SK-N-SH (cell line): ENCODE data around the gene CHD9.

Experiments
- CHD2 ChIP-seq: fragments of 150-350 bp; IDR thresholded peaks from 2 replicates; pipeline ENCODE4 v1.6.1; 2018; ENCODE audit warnings: low read length; ENCODE audit not compliant: partially characterized antibody
- CTCF ChIP-seq: fragments of 200-600 bp; sonication (generic); IDR thresholded peaks from 2 replicates; pipeline ENCODE4 v1.6.1; 2017; ENCODE audit warnings: antibody characterized with exemption, mild to moderate bottlenecking, moderate library complexity
- EP300 ChIP-seq, 2 experiments: IDR thresholded peaks; 2 replicates each; pipeline versions ENCODE4 v1.4.0 to v1.6.1; 2012; ENCODE audit warnings: borderline replicate concordance in 1 of 2, low read depth in 1 of 2, low read length in 1 of 2
- EZH2phosphoT487 ChIP-seq: fragments of 200-600 bp; sonication (generic); IDR thresholded peaks from 2 replicates; pipeline ENCODE4 v1.6.1; 2017; ENCODE audit warnings: low read depth, mixed run types, mild to moderate bottlenecking, antibody characterized with exemption, moderate library complexity, borderline replicate concordance
- FOXJ3 ChIP-seq: sonication (generic); formaldehyde crosslinking; IDR thresholded peaks from 2 replicates; pipeline ENCODE4 v1.5.1; 2020; ENCODE audit warnings: mild to moderate bottlenecking, missing genetic modification reagents
- FOXM1 ChIP-seq: IDR thresholded peaks from 2 replicates; pipeline ENCODE4 v1.4.0; 2012; ENCODE audit warnings: low read depth, mild to moderate bottlenecking
- MXI1 ChIP-seq: IDR thresholded peaks from 2 replicates; pipeline ENCODE4 v1.6.1; 2012; ENCODE audit warnings: mild to moderate bottlenecking, low read depth, low read length, improper control_type of control experiment
- POLR2AphosphoS5 ChIP-seq: IDR thresholded peaks from 2 replicates; pipeline ENCODE4 v1.6.1; 2012; ENCODE audit warnings: low read depth, low read length
- REST ChIP-seq: IDR thresholded peaks from 2 replicates; pipeline ENCODE4 v1.6.1; 2012; ENCODE audit warnings: mild to moderate bottlenecking, low read depth, low read length, moderate library complexity
- RFX5 ChIP-seq: IDR thresholded peaks from 2 replicates; pipeline ENCODE4 v1.6.1; 2012; ENCODE audit warnings: mild to moderate bottlenecking, improper control_type of control experiment, low read length
- RXRA ChIP-seq: IDR thresholded peaks from 2 replicates; pipeline ENCODE4 v1.4.0; 2012; ENCODE audit warnings: low read depth, mild to moderate bottlenecking, borderline replicate concordance
- TAF1 ChIP-seq: IDR thresholded peaks from 2 replicates; pipeline ENCODE4 v1.6.1; 2012; ENCODE audit warnings: low read depth, mild to moderate bottlenecking, low read length, moderate library complexity, borderline replicate concordance
- TEAD4 ChIP-seq: IDR thresholded peaks from 2 replicates; pipeline ENCODE4 v1.4.0; 2012; ENCODE audit warnings: mild to moderate bottlenecking, borderline replicate concordance; ENCODE audit not compliant: insufficient read depth

- TF ChIP-seq RFX5 (no peak), EP300 (IDR thresholded peaks at IDR 0.05; ENCODE audit: borderline replicate concordance in 1 of 2, low read depth in 1 of 2, low read length in 1 of 2) (no peak), CTCF (no peak), EZH2phosphoT487 (no peak), MXI1 (no peak), FOXM1 (no peak), RXRA (no peak), TAF1 (no peak), TEAD4 (no peak), CHD2 (no peak), REST (no peak), FOXJ3 (CRISPR knock-in tag) (no peak), POLR2AphosphoS5 (no peak)
Measured at GRCh38 chr16:53175118-53175517, 120.3 kb downstream of the CHD9 start.
